Measurements from ENCODE around the gene AMELX.

AMELX gene

DNA sequence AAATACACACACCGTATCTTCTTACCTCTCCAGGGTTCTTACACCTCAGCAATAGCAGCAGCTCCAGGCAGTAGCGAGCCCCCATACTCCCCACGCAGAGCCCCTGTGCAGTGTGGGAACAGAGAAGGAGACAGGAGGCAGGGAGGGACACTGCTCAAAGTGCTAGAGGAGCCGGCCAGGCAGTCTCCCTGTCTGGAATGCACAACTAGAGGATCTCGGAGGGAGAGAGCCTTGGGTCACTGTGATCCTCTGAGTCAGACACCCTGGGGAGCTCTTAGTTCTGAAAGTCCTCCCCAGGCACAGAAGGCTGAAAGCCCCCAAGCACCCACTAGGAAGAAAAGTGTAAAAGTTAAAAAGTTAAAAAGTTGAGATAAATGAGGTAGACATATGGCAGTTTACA, 16.0 kb downstream of the AMELX start:
- DNase-seq (ENCODE audit: low spot score), result no peak

DNA sequence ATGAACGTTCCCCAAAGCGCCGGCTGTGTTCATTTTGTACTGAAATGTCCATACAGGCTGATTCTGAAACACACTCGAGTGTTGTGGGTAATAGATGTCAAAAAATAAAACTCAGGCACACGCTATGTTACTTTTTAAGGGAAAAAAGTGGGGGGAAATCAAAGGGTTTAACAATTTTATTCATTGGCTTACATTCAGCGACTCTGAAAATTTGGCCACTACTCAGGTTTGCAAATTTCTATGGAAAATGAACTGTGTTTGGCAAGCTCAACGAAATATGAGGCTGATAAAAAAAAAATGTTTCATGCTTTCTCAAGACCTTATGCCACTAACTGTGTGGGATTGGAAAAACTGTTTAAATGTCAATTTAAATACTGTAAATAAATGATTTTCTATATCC, 18.5 kb downstream of the AMELX start:
- DNase-seq (ENCODE audit: low spot score), result no peak

DNA sequence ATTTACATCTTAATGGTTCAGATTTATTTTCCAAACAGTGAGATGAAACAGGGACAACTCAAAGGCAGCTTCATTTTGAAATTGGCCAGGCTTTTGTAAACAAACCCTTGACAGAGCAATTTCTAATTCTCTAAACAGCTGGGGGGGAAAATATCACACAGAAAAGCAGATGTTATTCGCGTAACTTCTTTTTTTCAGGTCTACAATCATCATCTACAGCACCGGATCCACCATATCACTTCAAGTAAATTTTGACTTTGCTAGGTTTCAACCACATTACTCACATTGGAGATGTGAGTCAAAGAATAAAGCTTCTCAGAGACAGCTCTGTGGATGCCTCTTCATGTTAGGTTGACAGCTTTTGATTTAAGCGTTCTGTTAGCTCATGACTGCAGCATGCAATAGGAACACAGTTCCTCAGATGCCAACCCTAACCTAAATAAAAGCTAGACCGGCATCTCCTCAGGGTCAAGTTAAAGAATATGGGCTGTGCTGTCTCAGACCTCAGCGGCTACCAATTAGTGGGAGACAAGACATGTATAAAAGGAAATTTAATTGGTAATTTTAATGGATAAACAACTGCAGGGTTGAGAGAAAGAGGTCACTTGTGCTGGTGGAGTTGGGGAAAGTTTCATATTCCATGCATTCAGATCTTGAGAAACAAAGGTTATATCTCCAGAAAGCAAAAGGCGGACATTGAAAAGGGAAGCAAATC, 26.8 kb downstream of the AMELX start:
- no peak for DNase-seq (ENCODE audit: low spot score)

DNA sequence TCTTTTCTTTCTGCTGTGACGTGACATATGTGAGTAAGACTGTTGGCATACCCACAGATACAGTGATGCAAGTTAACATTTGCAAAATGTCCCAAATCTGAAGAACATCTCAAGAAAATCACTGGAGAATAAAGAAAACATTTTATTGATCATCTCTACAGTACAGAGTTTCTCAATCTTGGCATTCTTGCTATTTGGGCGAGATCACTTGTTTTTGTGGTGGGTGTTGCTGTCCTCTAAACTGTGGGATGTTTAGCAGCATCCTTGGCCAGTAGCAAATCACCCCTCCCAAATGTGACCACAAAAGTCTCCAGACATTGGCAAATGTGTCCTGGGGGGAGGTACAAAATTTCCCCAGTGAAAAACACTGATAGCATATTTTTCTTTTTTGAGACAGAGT, 28.8 kb downstream of the AMELX start:
- DNase-seq (ENCODE audit: low spot score), result no peak

DNA sequence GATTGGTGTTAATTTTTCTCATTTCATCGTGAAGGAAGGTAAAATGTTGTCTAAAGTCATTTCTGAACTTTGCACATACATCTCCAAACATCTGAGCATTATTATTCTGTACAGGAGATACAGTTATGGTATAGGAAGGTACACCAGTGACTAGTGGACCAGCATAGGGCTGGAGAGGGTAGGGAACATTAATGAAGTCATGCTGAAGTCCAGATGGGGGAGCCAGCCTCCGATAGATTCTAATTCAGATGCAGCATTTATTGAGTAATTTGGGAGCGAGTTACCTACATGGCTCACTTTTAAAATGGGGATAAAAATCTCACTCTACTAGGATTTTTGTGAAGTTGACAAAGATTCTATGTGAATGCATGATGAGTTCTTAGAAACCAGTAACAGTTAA, 34.9 kb downstream of the AMELX start:
- DNase-seq (ENCODE audit: low spot score), result no peak

DNA sequence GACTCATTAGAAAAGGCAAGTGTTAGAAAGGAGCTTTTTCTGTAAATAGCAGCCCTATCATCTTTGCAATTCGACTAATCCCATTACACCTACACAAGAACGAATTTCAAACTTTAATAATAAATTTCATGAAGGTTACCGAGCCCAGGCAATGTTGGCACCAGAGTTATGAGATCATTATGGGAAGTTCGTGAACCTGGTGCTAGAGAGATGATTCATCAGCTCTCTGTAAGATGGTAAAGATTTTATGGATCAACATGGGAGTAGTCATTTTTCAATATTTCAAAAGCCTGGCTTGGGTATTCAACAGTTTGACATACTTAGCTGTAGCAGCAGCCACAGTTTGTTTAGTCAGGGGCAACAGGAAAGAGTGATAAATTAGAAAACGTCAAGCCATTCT, 35.8 kb downstream of the AMELX start:
- no peak for DNase-seq (ENCODE audit: low spot score)

DNA sequence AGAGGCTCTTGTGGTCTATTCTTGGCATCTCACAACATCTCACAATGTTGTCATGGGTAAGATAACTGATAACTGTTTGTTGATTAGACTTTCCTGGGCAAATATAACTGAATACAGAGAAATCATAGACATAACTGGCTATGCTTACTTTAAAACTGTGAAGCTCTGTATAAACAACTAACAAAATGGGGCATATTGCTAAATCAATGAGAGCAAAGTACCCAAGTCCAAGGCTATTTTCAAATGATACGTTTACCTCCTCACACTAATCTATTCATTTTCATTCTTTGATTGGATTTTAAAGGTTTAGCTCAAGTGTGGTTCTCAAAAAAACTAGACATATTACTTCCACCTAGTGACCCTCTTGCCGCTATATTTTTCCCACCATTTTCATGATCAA, 38.6 kb downstream of the AMELX start:
- no peak for DNase-seq (ENCODE audit: low spot score)

DNA sequence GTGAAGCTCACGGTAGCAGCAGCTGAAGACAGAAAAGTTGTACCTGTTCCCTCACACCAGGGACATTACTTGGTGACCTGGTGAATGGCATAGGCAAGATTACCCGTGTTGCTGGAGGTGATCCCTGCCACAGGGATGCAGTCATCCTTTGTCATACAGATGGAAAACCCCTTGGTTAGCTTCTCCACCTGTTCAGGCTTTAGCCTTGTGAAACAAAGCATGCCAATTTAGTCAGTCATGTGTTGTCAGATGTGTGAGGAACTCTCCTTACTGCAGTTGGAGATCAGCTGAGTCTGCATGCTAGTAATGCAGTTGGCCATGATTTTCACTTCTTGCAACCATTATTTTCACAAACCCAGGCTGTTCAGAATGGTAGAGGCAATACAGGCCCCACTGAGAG, 41.0 kb downstream of the AMELX start:
- DNase-seq (ENCODE audit: low spot score), result no peak

DNA sequence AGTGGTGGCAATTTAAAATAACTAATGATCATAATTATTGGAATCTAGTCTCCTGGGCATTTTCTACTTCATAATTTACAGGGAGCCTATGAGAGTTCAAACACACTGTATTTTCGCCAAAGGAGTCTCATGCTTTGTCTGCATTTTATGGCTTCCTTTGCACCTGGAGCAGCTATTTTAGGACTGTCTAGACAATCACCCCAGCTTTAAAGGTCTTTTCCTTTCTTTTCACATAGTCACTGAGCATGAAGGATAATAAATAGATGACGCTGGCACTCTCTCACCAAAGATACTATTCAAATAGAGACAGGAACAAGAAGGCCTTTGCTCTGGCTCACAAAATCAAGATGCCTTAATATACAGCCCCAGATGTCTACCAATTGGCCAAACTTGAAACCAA, 43.0 kb downstream of the AMELX start:
- no peak for DNase-seq (ENCODE audit: low spot score)

DNA sequence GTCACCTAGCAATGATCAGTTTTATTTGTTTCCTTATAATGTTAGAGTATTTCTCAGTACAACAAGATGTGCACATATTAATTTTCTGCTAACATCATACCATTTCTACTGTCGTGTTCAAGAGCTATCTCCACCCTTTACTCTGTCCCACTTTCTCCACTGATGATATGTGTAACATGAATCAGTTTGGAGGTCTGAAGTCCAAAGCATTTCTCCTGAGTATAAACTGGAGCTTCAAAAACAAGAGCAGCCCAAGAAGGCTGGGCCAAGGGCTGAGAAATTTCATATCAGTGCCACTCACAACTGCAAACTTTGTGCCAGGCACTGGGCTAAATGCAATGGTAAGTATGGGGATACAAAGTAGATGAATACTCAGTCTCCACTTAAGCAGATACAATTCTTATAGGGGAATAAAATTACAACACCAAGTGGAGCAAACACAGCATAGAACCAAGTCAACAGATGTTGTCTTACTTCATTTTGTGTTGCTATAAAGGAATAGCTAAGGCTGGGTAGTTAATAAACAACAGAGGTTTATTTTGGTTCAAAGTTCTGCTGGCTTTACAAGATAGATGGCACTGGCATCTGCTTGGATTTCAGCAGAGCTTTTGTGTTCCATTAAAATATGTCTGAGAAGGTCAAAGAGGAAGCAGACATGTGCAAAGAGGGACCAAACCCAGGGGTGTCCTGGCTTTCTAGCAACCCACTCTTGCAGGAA, 44.2 kb downstream of the AMELX start:
- no peak for DNase-seq (ENCODE audit: low spot score)

DNA sequence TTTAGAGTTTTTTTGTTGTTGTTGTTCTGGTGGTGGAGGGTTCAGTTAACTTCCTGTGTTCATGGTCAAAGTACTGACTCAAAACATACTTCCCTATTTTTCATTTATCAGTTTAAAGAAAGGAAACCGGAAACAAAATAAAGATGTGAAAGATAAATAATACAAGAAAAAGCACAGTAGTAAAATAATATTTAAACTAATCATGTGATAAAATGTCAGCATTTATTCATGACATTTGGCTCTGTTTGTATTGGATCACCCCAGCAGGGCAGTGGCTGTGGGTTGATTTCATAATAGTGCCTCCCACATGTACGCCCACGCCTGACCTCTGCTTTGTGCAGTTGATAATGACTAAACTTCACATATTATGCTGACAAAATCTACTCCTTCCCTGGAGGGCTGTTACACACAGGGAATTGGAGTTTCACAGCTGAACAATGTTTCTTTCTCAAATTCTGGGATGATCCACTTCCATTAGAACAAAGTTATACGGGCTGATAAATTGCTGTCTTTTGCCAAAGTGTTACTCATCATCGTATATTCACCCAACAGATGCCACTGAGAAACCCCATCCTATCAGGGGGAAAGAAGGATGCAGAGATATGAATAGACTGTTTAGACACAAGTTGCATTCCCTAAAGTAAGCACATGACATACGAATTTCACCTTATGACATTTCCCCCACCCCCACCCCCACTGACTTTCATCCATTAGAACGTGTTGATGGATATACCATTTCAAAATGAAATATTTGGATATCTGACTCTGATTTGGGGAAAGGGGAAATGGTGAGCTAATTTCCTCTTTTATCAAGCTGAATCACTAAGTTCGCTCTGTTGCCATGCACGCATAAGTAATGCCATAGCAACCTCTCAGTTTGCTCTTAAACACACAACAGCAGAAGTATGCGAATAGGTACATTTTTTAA, 48.3 kb downstream of the AMELX start:
- no peak for DNase-seq (ENCODE audit: low spot score)

DNA sequence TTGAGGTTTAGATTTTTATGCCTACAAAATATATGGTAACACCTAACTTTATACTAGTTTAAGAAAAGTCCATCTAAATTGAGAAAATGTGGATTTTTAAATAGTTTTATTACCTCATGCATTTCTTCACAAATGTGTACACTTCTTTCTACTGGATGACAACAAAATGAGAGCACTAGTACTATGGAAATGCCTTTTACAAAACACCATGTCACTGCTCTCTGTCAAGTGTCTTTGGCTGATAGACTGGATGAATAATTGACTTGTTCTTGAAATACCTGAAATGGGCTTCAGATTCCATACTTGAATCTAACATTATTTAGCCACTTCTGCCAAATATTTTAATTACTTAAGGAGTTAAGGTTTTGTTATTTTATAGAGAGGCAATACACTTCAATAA, 49.5 kb downstream of the AMELX start:
- no peak for DNase-seq (ENCODE audit: low spot score)

DNA sequence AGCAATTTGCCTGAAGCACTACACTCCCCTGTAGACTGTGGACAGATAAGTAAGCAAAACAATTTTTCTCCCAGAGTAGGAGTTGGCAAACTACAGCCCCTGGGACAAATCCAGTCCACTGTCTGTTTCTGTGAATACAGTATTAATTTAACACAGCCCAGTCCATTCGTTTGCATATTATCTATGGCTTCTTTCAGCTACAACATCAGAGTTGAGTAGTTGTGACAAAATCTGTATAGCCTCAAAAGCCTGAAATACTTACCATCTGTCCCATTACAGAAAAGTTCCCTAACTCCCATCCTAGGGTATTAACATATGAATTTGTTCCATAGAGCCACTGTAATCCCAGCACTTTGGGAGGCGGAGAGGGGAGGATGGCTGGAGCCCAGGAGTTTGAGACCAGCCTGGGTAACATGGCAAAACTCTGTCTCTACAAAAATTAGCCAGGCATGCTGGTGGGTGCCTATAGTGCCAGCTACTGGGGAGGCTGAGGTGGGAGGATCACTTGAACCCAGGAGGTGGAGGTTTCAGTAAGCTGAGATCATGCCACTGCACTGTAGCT, 53.0 kb downstream of the AMELX start:
- no peak for DNase-seq (ENCODE audit: low spot score)

DNA sequence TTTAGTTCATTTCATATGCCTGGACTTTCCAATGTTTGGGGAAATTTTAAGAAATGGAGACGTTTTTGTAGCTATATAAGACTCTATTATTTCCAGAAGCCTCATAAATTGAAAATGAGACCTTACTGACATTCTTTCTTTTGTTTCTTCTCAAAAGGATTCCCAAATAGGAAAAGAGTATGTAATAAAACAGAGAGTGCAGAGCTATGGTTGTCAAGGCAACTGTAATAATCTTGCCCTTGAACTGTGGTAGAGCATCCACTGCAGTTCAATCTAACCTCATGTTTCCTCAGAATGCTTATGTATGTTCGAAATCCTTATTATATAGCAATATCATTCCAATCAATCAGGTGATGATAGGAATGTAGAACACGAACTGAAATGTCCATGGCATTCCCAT, 54.1 kb downstream of the AMELX start:
- no peak for DNase-seq (ENCODE audit: low spot score)

DNA sequence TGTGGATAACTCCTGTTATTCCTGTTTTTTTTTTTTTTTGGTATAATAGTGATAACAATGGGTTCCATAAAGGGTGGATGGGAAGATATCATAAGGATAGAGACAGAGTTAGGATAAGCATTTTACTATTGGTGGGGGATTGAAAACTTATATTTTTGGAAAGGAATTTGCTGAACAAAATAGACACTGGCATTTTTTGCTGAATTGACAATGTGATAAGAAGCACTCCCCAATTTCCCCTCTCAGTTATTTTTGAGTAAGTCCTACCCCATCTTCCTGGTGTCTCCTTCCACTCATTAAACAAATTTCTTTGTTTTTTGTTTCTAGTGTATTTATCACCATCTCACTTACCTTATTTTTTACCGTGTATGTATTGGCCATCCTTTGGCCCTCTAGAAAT, 55.8 kb downstream of the AMELX start:
- DNase-seq (ENCODE audit: low spot score), result no peak

DNA sequence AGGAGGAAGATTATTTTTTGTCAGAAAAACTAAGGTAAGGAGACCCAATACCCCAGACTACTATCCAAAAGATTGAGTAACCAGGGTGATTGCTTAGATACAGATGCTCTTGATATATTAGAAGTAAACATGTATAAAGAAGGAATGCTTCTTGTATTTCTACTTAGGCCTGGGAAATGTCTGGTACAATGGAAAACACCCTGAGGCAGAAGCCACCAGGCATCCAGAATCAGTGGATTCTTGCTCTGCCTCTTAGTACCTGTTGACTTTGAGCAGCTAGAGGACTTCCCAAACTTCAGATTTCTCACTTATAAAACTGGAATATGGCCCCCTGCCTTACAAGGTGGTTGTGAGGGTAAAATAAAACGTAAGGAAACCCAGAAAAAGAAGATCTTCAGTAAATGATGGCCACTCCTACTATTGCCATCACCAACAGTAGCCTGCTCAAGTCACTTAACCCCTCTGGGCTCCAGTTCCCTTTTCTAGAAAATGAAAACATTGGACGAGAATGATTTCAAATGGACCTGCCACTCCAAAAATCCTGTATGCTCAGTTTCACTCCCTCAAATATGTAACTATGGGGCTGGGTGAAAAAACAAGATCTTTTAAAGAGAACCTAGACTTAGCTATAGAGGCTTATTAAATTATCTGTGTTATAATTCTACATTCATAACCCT, 56.6 kb downstream of the AMELX start:
- DNase-seq (ENCODE audit: low spot score), result no peak

Measured in HuH-7.5 (cell line).